ENCODE data around the gene CD58. TPM values are rescaled to one million over a fixed set of nuclear protein-coding genes. Genes with fewer than 3 reads are reported as not detected.

CD58 gene
- total RNA-seq, 2 experiments from 2014 or later = 12.4 to 16.0 TPM

Small RNA genes within 50 kb of the gene (microRNA-seq; reads per million reads assigned to microRNA genes)
- gene MIR548AC (ENCODE audit: borderline replicate concordance) = not detected

Other genes with a start within 250 kb of the CD58 start
- gene ATP1A1, start 197.8 kb downstream of the CD58 start, total RNA-seq = 100 to 1,000 TPM; 247 to 257 TPM
- 1 to 10 TPM; 3.8 to 4.1 TPM for gene IGSF3, start 96.7 kb upstream of the CD58 start, total RNA-seq
- 100 to 1,000 TPM; 287 to 291 TPM for gene CD2, start 183.4 kb upstream of the CD58 start, total RNA-seq

All from activated CD4-positive, alpha-beta T cell treated with anti-CD3 and anti-CD28 coated beads for 36 hours (primary cell).